HFF-Myc (cell line): ENCODE data around the gene NAP1L4.

ENCODE experiments used
- DNase-seq: peaks from one replicate; pipeline ENCODE4 v3.0.0-alpha.2; 2011; ENCODE audit warnings: low read depth; ENCODE audit errors: extremely low read depth
- H3K4me3 ChIP-seq: replicated peaks from 2 replicates; pipeline ENCODE4 v1.5.1; 2011; ENCODE audit warnings: low read depth, mild to moderate bottlenecking, control low read depth, low read length
- TF ChIP-seq, protein P1 (sequence below): IDR thresholded peaks from 2 replicates; pipeline ENCODE4 v1.5.1; 2012; ENCODE audit warnings: mild to moderate bottlenecking, low read depth, low read length, control low read depth; ENCODE audit errors: missing control alignments

NAP1L4 gene

GRCh38 chr11:2952290-2952689 is 39.8 kb downstream of the NAP1L4 start:
- DNase-seq: no peak
- TF ChIP-seq, protein P1, sequence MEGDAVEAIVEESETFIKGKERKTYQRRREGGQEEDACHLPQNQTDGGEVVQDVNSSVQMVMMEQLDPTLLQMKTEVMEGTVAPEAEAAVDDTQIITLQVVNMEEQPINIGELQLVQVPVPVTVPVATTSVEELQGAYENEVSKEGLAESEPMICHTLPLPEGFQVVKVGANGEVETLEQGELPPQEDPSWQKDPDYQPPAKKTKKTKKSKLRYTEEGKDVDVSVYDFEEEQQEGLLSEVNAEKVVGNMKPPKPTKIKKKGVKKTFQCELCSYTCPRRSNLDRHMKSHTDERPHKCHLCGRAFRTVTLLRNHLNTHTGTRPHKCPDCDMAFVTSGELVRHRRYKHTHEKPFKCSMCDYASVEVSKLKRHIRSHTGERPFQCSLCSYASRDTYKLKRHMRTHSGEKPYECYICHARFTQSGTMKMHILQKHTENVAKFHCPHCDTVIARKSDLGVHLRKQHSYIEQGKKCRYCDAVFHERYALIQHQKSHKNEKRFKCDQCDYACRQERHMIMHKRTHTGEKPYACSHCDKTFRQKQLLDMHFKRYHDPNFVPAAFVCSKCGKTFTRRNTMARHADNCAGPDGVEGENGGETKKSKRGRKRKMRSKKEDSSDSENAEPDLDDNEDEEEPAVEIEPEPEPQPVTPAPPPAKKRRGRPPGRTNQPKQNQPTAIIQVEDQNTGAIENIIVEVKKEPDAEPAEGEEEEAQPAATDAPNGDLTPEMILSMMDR: no peak
- H3K4me3 ChIP-seq: no peak overlapping the region

DNA sequence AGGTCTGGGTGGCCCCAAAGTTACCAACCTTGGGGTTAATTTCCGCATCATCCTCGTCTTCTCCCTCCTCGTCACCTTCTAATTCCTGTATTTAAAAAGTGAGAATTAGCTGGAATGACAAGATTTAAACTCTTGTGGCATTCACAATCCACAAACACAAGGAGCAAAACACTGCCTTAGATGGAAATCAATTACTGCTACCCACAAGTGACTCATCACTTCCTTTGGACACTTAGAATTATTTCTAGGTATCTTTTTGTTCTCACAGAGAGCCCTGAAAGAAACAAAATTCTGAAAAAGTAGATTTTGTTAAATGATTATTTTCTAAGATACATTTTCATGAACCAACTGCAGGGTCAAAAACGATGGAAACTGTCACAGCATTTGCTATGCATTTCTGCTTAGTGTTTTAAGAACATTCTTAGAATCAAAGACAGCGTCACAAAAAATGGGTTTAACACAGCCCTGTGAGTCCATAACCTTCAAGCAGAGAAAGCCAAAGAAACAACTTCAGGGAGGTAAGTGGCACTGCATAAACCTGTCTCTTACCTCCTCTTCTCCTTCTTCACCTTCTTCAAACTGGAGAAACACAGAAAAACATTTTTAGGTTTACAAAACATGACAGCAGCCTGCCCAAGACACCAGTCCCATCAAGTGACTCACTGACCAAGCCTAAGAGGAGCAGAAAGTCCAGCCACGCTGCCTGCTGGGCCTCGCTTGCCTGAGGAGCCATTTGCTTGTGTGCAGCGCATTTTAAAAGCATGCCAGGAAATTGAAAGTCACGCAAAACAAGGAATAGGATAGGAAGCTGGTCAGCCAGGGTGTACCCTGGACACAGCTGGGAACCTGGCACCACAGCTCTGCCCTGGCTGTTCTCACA is 40.7 kb downstream of the NAP1L4 start:
- TF ChIP-seq, protein P1: no peak
- DNase-seq: no peak
- H3K4me3 ChIP-seq: no peak overlapping the region

DNA sequence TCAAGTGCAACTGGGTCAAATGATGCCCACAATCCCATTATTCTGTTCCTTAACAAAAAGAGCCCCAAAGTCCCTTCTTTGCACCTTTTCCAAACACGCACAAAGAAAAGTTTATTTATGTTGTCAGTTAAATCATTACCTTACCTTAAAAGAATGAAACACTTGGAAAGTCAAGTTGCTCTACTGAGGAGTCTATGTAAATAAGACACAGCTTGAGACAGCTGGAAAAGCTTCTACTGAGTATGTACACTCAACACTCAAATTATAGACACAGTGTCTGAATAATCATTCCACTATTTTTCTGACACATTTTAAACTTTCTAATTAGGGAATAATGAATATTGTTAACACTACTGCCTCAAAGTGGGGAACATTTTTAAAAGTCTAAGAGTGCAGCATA is 41.3 kb downstream of the NAP1L4 start:
- DNase-seq: no peak
- no peak overlapping the region for H3K4me3 ChIP-seq
- TF ChIP-seq, protein P1: no peak

DNA sequence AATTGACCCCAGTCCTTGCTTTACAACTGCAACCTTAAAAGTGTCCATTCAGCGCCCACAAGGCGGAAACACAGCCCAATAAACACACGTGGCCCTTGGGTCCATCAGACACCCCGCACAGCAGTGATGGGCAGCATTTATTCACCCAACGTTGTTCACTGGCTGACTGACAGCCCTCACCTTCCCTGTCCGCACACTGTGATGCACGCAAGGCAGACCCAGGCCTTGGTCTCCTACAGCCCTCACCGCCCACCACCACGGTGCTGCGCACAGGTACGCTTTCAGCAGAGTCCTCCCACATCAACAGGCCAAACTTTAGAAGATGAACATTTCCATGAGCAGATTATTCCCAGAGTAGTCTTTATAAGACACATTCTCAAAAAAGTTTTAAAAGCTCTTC is 42.2 kb downstream of the NAP1L4 start:
- no peak overlapping the region for H3K4me3 ChIP-seq
- DNase-seq: no peak
- TF ChIP-seq, protein P1: no peak

GRCh38 chr11:2947744-2948143 is 44.4 kb downstream of the NAP1L4 start:
- TF ChIP-seq, protein P1: no peak
- no peak overlapping the region for H3K4me3 ChIP-seq
- no peak for DNase-seq

DNA sequence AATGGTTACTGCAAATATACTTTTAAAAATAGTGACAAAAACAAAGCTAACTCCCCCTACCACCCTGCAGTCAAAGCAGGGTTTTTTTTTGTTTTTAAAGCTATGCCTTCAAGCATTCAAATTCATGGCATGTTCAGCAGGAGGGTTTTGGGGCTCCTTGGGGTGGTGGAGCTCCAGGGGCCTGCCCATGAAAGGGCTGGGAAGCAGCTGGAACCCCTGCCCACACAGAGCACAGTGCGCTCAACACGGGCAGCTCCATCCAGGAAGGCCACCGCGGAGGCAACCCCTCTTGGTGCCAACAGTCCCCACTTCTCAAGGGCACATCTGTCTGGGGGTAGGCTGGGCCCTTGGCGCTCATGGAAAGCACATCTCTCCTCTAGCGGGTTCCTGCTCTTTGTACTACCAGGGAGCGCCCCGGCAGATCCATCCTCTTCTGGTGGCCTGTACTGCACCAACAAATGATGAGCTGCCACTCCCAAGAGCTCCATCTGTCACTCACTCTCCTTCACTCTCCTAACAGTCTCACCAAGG is 46.3 kb downstream of the NAP1L4 start:
- TF ChIP-seq, protein P1: no peak
- no peak overlapping the region for H3K4me3 ChIP-seq
- no peak for DNase-seq
